GM12892 (cell line): ENCODE results near the gene TPT1.

Experiments used
- POLR2A ChIP-seq: IDR thresholded peaks from 2 replicates; pipeline ENCODE4 v1.6.1; 2011; ENCODE audit warnings: low read depth, low read length, control low read depth
- POLR2AphosphoS5 ChIP-seq: IDR thresholded peaks from 2 replicates; pipeline ENCODE4 v1.6.1; 2011; ENCODE audit warnings: low read depth, low read length, control low read depth
- TAF1 ChIP-seq: IDR thresholded peaks from 2 replicates; pipeline ENCODE4 v1.6.1; 2011; ENCODE audit warnings: low read depth, mild to moderate bottlenecking, control low read depth, low read length, borderline replicate concordance

- TF ChIP-seq POLR2AphosphoS5 (no peak), TAF1 (no peak), POLR2A (no peak)
Observed at GRCh38 chr13:45316996-45317395, 24.0 kb downstream of the TPT1 start.
